Femur (tissue), 1 donor: ENCODE measurements around the gene YIPF3.
"Not testable (repeated sequence)": the region's sequence is repeated elsewhere in the genome, so short reads cannot be mapped to it uniquely, and the experiment has no call there.

Experiments used
- DNase-seq: peaks from one replicate; pipeline ENCODE4 v3.0.0-alpha.2; 2017

Gene YIPF3

GRCh38 chr6:43509142-43509983 lies 7.4 kb downstream of the YIPF3 start:
- DNase-seq: no peak

DNA sequence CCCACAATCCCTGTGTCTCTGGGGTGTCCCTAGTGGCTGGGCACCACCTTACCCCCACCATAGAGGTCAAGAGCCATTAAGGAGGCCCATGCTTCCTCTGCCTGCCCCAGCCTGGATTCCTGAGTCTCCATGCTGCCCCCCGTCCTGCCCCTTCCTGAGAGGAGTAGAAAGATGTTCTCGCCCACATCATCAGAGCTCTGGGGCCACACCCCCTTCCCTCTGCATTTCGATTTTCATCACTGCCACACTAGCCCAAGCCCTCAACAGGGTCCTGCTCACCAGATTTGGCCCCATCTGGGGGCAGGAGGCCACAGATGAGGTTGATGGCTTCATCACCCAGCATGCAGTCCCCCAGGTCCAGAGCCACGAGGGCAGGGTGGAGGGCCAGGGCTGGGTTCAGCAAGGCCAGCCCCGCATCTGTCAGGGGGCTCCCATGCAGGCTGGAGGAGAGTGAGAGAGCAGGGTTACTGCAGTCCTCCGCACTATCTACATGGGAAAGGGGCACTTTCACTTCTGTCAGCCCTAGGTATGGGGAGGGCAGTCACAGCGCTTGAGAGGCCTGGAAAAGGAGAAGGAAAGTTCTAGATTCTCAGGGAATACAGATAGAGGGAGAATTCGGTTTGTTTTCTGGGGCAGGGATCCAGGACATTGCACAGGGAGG lies 8.1 kb downstream of the YIPF3 start:
- no peak for DNase-seq

GRCh38 chr6:43506667-43507471 lies 9.9 kb downstream of the YIPF3 start:
- DNase-seq: peak; percentile 88

GRCh38 chr6:43506171-43506570 lies 10.6 kb downstream of the YIPF3 start:
- DNase-seq: no peak

DNA sequence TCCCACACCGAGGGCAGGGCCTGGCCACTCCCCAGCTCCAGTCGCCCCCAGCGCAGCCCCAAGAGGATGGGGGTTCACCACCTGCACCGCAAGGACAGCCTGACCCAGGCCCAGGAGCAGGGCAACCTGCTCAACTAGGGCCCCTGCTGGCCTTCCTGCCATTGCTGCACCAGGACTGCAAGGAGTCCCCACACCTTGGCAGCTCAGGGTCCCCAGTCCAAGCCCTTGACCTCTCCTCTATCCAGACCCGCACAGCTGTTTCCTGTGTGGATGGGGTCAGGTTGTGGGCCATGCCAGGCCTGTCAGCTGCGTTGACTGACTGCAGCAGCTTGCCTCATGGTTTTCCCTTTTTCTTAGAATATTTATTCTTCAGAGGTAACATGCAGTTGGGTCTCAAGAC lies 11.0 kb downstream of the YIPF3 start:
- DNase-seq: no peak

GRCh38 chr6:43504756-43505593 lies 11.8 kb downstream of the YIPF3 start:
- no peak for DNase-seq

DNA sequence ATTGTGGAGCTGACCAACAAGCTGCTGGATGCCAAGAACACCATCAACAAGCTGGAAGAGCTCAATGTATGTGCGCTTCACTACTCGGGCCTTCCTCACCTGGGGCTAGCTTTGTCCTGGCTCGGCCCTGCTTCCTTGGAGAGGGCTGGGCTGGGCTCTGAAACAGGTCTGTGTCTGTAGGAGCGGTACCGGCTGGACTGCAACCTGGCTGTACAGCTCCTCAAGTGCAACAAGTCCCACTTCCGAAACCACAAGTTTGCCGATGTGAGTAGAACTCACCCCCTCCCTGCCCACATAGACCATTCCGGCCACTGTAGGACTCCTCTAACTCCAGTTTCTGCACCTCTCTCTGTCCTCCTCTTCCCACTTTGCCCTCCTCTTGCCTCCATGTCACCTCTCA lies 13.3 kb downstream of the YIPF3 start:
- no peak for DNase-seq

GRCh38 chr6:43502666-43503065 lies 14.1 kb downstream of the YIPF3 start:
- DNase-seq: no peak

DNA sequence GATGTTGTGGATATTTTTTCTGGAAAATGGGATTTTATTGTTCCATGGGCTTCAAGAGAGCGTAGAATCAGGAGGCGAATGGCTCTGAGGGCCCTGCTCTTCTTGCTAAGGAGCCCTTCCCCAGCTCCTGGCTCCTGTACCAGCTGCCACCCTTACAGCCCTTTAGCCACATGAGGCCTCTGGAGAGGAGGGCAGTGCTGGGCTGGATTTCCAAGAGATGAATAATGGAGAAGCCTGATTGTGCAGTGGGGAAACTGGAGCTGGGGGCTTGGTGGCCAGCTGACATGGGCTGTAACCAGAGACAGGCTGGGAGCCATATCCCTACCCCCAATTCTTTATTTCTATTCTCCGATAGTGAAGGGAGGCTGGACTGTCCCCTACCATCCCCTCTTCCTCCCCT lies 15.8 kb downstream of the YIPF3 start:
- no peak for DNase-seq

- no peak for DNase-seq
Measured at GRCh38 chr6:43499028-43499815, 17.5 kb downstream of the YIPF3 start.

- not testable (repeated sequence) for DNase-seq
Measured at GRCh38 chr6:43498291-43498690, 18.4 kb downstream of the YIPF3 start.

DNA sequence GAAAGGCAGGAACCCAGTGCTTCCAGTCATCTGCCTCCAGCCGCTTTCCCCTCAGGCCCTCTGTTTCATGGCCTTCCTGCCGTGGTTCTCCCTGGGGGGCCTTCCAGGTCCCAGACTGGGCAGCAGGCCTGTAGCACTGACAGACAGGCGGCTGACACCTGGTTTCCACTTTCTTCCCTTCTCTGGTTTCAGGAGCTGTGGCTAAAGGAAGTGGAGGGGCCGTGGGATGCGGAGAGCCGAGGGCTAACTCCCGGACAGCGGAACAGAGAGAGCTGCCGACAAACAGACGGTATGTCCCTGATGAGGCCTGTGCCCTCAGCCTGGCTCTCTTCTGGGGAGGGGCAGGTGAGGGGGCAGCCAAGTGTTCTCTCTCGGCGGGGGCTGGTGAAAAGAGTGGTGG lies 19.0 kb downstream of the YIPF3 start:
- DNase-seq: no peak

DNA sequence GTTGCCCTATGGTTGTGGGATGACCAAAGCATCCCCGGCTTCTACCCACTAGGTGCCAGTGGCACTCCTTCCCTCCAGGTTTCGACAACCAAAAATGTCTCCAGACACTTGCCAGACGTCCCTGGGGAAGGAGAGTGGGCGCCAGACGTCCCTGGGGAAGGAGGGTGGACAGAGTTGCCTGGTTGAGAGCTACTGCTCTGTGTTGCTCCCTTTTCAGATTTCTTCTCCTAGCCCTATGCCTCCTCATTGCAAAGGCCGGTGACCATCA lies 19.7 kb downstream of the YIPF3 start:
- DNase-seq: no peak

DNA sequence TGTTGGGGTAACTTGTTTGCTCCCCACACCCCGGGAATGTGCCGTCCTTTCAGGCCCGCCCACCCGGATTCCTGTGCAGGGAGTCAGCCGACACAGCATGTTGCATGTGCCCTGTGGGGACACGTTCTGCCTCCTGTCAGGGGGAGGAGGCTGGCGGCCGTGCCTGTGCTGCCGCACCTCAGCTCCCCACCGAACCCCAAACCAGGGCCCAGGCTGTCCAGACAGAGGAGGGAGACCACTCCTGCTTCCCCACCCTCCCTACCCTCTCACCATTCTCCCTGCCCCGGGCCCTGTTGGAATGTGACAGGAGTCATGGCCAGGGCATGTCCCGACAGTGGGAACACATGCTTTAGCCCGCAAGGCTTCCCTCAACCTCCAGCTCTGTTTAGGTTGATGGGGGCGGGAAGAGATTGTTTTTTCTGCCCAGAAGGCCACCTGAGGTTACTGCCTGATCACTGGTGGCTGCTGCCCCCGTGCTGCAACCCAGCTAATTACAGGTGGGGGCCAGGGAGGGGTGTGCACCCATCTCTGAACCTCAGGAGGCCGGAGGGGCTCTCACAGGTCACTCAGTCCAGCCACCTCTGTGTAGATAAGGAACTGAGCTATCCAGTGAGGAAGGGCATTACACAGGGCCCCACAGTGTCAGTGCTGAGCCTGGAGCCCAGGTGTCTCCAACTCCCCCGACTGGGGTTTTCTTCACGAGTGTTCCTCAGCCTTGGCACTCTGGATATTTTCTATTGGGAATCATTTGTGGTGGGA lies 20.2 kb downstream of the YIPF3 start:
- DNase-seq: no peak

DNA sequence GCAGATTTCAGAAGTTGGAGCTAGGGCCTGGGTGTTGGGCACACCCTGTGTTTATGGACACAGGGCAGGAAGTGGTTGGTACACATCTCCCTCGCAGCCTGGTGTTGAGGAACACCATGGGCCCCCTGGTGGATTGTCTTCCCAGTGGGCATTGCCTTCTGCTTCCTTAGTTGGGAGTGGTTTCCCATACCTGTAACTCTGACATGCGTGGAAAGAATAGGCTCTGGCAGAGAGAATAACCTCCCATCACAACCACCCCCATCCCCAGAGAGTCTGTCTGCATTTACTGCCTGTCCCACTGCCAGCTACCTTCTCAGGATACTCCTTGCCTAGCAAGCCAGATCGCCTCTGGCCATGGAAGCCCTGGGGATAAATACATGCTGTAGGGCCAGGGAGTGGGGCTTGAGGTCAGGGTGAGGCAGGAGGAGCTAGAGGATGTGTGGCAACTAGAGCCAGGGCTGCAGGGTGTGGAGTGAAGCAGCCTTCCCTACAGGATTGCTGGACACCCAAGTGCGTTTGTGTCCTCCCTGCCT lies 21.3 kb downstream of the YIPF3 start:
- DNase-seq: no peak

DNA sequence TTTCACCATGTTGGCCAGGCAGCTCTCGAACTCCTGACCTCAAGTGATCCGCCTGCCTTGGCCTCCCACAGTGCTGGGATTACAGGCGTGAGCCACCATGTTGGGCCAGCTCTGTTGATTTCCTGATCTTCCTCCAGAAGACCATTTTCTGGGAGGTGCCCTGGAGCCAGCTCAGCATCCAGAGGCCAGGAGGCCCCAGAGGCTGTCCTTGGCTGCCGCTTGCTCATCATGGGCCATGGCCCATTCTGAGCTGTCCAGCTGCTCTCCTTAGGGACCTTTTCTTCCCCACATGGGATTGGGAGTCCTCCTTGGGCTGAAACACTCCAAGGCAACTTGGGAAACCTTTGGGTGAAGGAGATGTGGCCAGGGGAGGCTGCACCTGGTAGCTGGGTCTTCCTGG lies 22.0 kb downstream of the YIPF3 start:
- DNase-seq: no peak

DNA sequence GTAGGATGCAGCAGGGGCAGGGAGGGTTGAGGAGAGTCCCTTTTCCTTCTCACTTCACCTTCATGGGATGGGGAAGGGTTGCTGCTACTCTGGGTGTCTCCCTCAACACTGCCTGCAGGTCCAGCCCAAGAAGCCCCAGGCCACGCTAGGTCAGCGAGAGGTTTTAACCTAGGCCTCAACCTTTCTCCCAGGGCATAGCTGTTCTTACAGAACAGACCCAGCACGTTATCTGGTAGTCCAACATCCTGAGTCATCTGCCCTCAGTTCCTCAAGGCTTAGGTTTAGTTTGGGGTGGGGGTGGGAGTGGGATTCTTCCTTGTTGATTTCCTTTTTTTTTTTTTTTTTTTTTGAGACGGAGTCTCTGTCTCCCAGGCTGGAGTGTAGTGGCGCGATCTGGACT lies 22.4 kb downstream of the YIPF3 start:
- no peak for DNase-seq

- DNase-seq: no peak
Measured at GRCh38 chr6:43493833-43494232, 22.9 kb downstream of the YIPF3 start.

DNA sequence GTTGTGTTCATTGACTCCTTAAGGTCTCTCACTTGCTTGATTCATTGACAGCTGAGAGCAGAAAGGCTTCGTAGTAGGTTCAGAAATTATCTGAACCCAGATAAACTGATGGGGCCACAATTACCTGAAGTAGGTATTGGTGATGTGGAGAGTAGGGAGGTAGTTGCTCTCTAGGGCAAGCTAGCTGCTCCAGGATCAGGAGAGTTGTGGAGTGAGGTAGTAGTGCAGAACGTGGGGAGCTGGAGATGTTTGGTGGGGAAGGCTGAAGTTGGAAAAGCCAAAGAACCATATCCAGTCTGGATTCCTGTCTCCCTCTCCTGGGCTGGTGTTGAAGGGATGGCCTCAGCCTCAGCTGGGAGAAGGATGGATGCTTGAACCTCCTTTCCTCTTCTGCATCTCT lies 23.5 kb downstream of the YIPF3 start:
- DNase-seq: no peak

GRCh38 chr6:43492673-43493072 lies 24.1 kb downstream of the YIPF3 start:
- DNase-seq: no peak
